ENCODE measurements around the gene RFTN1.
"Not testable (repeated sequence)": the region's sequence is repeated elsewhere in the genome, so short reads cannot be mapped to it uniquely, and the experiment has no call there.

The RFTN1 gene

GRCh38 chr3:16316847-16317560 lies 196.5 kb downstream of the RFTN1 start:
- in situ Hi-C loops (cut with MboI; ENCODE audit: low pct_unique_long_range_greater_than_20kb, low sequenced_read_pairs, unreplicated experiment), result no loop called here
- TF ChIP-seq CTCF (IDR thresholded peaks at IDR 0.05; ENCODE audit: extremely low read depth, insufficient read depth, missing control alignments), result no peak
- DNase-seq (ENCODE audit: low spot score), result no peak

GRCh38 chr3:16316396-16316795 lies 197.1 kb downstream of the RFTN1 start:
- in situ Hi-C loops (cut with MboI; ENCODE audit: low pct_unique_long_range_greater_than_20kb, low sequenced_read_pairs, unreplicated experiment), result no loop called here
- no peak for TF ChIP-seq CTCF (IDR thresholded peaks at IDR 0.05; ENCODE audit: extremely low read depth, insufficient read depth, missing control alignments)
- DNase-seq (ENCODE audit: low spot score), result no peak

GRCh38 chr3:16315623-16316022 lies 197.9 kb downstream of the RFTN1 start:
- no peak for TF ChIP-seq CTCF (IDR thresholded peaks at IDR 0.05; ENCODE audit: extremely low read depth, insufficient read depth, missing control alignments)
- no peak for DNase-seq (ENCODE audit: low spot score)
- in situ Hi-C loops (cut with MboI; ENCODE audit: low pct_unique_long_range_greater_than_20kb, low sequenced_read_pairs, unreplicated experiment), result no loop called here

GRCh38 chr3:16313886-16314645 lies 199.4 kb downstream of the RFTN1 start:
- TF ChIP-seq CTCF (IDR thresholded peaks at IDR 0.05; ENCODE audit: extremely low read depth, insufficient read depth, missing control alignments), result no peak
- in situ Hi-C loops (cut with MboI; ENCODE audit: low pct_unique_long_range_greater_than_20kb, low sequenced_read_pairs, unreplicated experiment), result no loop called here
- DNase-seq (ENCODE audit: low spot score), result no peak

GRCh38 chr3:16311960-16312451 lies 201.5 kb downstream of the RFTN1 start:
- in situ Hi-C loops (cut with MboI; ENCODE audit: low pct_unique_long_range_greater_than_20kb, low sequenced_read_pairs, unreplicated experiment), result no loop called here
- peak; percentile 43 for DNase-seq (ENCODE audit: low spot score)
- TF ChIP-seq CTCF (IDR thresholded peaks at IDR 0.05; ENCODE audit: extremely low read depth, insufficient read depth, missing control alignments), result no peak

GRCh38 chr3:16310486-16310885 lies 203.0 kb downstream of the RFTN1 start:
- DNase-seq (ENCODE audit: low spot score); in situ Hi-C loops (cut with MboI; ENCODE audit: low pct_unique_long_range_greater_than_20kb, low sequenced_read_pairs, unreplicated experiment): not testable (repeated sequence)

- no peak for TF ChIP-seq CTCF (IDR thresholded peaks at IDR 0.05; ENCODE audit: extremely low read depth, insufficient read depth, missing control alignments)
- DNase-seq (ENCODE audit: low spot score), result no peak
- in situ Hi-C loops (cut with MboI; ENCODE audit: low pct_unique_long_range_greater_than_20kb, low sequenced_read_pairs, unreplicated experiment), result no loop called here
Measured at GRCh38 chr3:16309558-16309957, 203.9 kb downstream of the RFTN1 start.

Measured in GM13977 (cell line).